SK-N-SH (cell line): Measurements from ENCODE around the gene TDO2. TPM values are rescaled to one million over a fixed set of nuclear protein-coding genes. Genes with fewer than 3 reads are reported as not detected.

Experiments used
- CTCF ChIA-PET: fragments of 300-600, 350-600 bp; formaldehyde crosslinking; extraction: SDS; loops from one replicate; lab custom pipeline; 2021; lab: Yijun Ruan, JAX
- POLR2A ChIA-PET: fragments of 350-600 bp; sonication (Branson Sonifier 250); formaldehyde crosslinking; extraction: SDS; loops from one replicate; lab custom pipeline; 2020; ENCODE audit warnings: antibody characterized with exemption, inconsistent platforms; lab: Yijun Ruan, JAX
- DNase-seq: peaks from one replicate; pipeline ENCODE4 v3.0.0; 2012
- H2AFZ ChIP-seq: fragments of 200-600 bp; sonication (generic); 2 replicates; pipeline ENCODE4 v1.8.1; 2016; ENCODE audit warnings: antibody characterized with exemption, mild to moderate bottlenecking, low read depth
- H3F3A ChIP-seq: fragments of 200-600 bp; sonication (generic); replicated peaks from 2 replicates; pipeline ENCODE3; 2016; ENCODE audit warnings: antibody characterized with exemption, mild to moderate bottlenecking; ENCODE audit not compliant: insufficient read depth
- H3K27ac ChIP-seq, 2 experiments: fragments of 200-500 bp in 1 of 2; fragments of 200-600 bp in 1 of 2; sonication (Bioruptor generic) in 1 of 2; sonication (generic), shearing (Covaris generic) in 1 of 2; 2 replicates each; pipeline versions ENCODE4 v1.5.1 to v1.6.1; 2014 to 2016; ENCODE audit warnings: low read depth in 2 of 2, inconsistent platforms in 1 of 2, low read length in 1 of 2, mild to moderate bottlenecking in 1 of 2, mixed read lengths in 1 of 2
- H3K27me3 ChIP-seq: fragments of 200-600 bp; sonication (generic), shearing (Covaris generic); 2 replicates; pipeline ENCODE4 v1.6.1; 2016; ENCODE audit warnings: mixed run types; ENCODE audit not compliant: insufficient read depth
- H3K36me3 ChIP-seq, 2 experiments: fragments of 200-500 bp in 1 of 2; fragments of 200-600 bp in 1 of 2; sonication (Bioruptor generic) in 1 of 2; sonication (generic) in 1 of 2; replicated peaks in 1 of 2; 2 replicates each; pipeline versions ENCODE3 to v1.5.1; 2014 to 2016; ENCODE audit warnings: low read length in 1 of 2, mild to moderate bottlenecking in 1 of 2; ENCODE audit not compliant: insufficient read depth in 2 of 2, control insufficient read depth in 1 of 2
- H3K4me1 ChIP-seq, 2 experiments: fragments of 200-500 bp in 1 of 2; fragments of 200-600 bp in 1 of 2; sonication (Bioruptor generic) in 1 of 2; sonication (generic), shearing (Covaris generic) in 1 of 2; 2 replicates each; pipeline versions ENCODE4 v1.5.1 to v1.6.1; 2014 to 2016; ENCODE audit warnings: low read depth in 1 of 2, low read length in 1 of 2, mixed run types in 1 of 2; ENCODE audit not compliant: insufficient read depth in 2 of 2, control insufficient read depth in 1 of 2
- H3K4me2 ChIP-seq: fragments of 200-600 bp; sonication (generic), shearing (Covaris generic); 2 replicates; pipeline ENCODE4 v1.6.1; 2017; ENCODE audit warnings: mixed run types
- H3K4me3 ChIP-seq, 2 experiments: fragments of 200-500 bp in 1 of 2; fragments of 200-600 bp in 1 of 2; sonication (Bioruptor generic) in 1 of 2; sonication (generic), shearing (Covaris generic) in 1 of 2; 2 replicates each; pipeline versions ENCODE4 v1.5.1 to v1.8.1; 2014 to 2016; ENCODE audit warnings: low read depth in 2 of 2, inconsistent platforms in 1 of 2, low read length in 1 of 2, mild to moderate bottlenecking in 1 of 2, mixed read lengths in 1 of 2, moderate library complexity in 1 of 2
- H3K79me2 ChIP-seq: fragments of 200-600 bp; sonication (generic); 2 replicates; pipeline ENCODE4 v1.8.1; 2017; ENCODE audit warnings: mild to moderate bottlenecking; ENCODE audit not compliant: insufficient read depth
- H3K9ac ChIP-seq: fragments of 200-600 bp; sonication (generic); 2 replicates; pipeline ENCODE4 v1.6.1; 2017; ENCODE audit warnings: mixed run types
- H3K9me2 ChIP-seq: fragments of 200-600 bp; sonication (generic); 2 replicates; pipeline ENCODE4 v1.6.1; 2017; ENCODE audit warnings: mixed run types
- H3K9me3 ChIP-seq: fragments of 200-600 bp; sonication (generic); 2 replicates; pipeline ENCODE4 v1.6.1; 2017; ENCODE audit warnings: mixed run types, mild to moderate bottlenecking, moderate library complexity
- H4K20me1 ChIP-seq: fragments of 200-600 bp; sonication (generic); 2 replicates; pipeline ENCODE4 v1.6.1; 2017; ENCODE audit warnings: mild to moderate bottlenecking, mixed run types; ENCODE audit not compliant: insufficient read depth
- CHD2 ChIP-seq: fragments of 150-350 bp; IDR thresholded peaks from 2 replicates; pipeline ENCODE4 v1.6.1; 2018; ENCODE audit warnings: low read length; ENCODE audit not compliant: partially characterized antibody
- CTCF ChIP-seq: fragments of 200-600 bp; sonication (generic); IDR thresholded peaks from 2 replicates; pipeline ENCODE4 v1.6.1; 2017; ENCODE audit warnings: antibody characterized with exemption, mild to moderate bottlenecking, moderate library complexity
- ELF1 ChIP-seq: IDR thresholded peaks from 2 replicates; pipeline ENCODE4 v1.4.0; 2012
- EZH2phosphoT487 ChIP-seq: fragments of 200-600 bp; sonication (generic); IDR thresholded peaks from 2 replicates; pipeline ENCODE4 v1.6.1; 2017; ENCODE audit warnings: low read depth, mixed run types, mild to moderate bottlenecking, antibody characterized with exemption, moderate library complexity, borderline replicate concordance
- FOSL2 ChIP-seq: IDR thresholded peaks from 2 replicates; pipeline ENCODE4 v1.4.0; 2012; ENCODE audit warnings: low read depth, mild to moderate bottlenecking, moderate library complexity, borderline replicate concordance
- FOXJ3 ChIP-seq: sonication (generic); formaldehyde crosslinking; IDR thresholded peaks from 2 replicates; pipeline ENCODE4 v1.5.1; 2020; ENCODE audit warnings: mild to moderate bottlenecking, missing genetic modification reagents
- FOXM1 ChIP-seq: IDR thresholded peaks from 2 replicates; pipeline ENCODE4 v1.4.0; 2012; ENCODE audit warnings: low read depth, mild to moderate bottlenecking
- GABPA ChIP-seq: IDR thresholded peaks from 2 replicates; pipeline ENCODE4 v1.4.0; 2012; ENCODE audit warnings: low read depth, mild to moderate bottlenecking
- MAX ChIP-seq: IDR thresholded peaks from 2 replicates; pipeline ENCODE4 v1.4.0; 2012; ENCODE audit warnings: low read depth
- MEF2A ChIP-seq: IDR thresholded peaks from 2 replicates; pipeline ENCODE4 v1.4.0; 2012; ENCODE audit warnings: low read depth, borderline replicate concordance
- MXI1 ChIP-seq: IDR thresholded peaks from 2 replicates; pipeline ENCODE4 v1.6.1; 2012; ENCODE audit warnings: mild to moderate bottlenecking, low read depth, low read length, improper control_type of control experiment
- NRF1 ChIP-seq: IDR thresholded peaks from 2 replicates; pipeline ENCODE4 v1.6.1; 2012; ENCODE audit warnings: low read depth, mild to moderate bottlenecking, low read length
- RAD21 ChIP-seq: IDR thresholded peaks from 2 replicates; pipeline ENCODE4 v1.6.1; 2012; ENCODE audit warnings: mild to moderate bottlenecking, low read length
- RCOR1 ChIP-seq: fragments of 150-350 bp; IDR thresholded peaks from 2 replicates; pipeline ENCODE4 v1.6.1; 2017; ENCODE audit warnings: antibody characterized with exemption, low read length
- SIN3A ChIP-seq: IDR thresholded peaks from 2 replicates; pipeline ENCODE4 v1.6.1; 2012; ENCODE audit warnings: low read depth, mild to moderate bottlenecking, low read length, moderate library complexity, borderline replicate concordance
- SMC3 ChIP-seq: IDR thresholded peaks from 2 replicates; pipeline ENCODE4 v1.6.1; 2012; ENCODE audit warnings: low read depth, low read length, improper control_type of control experiment
- TEAD4 ChIP-seq: IDR thresholded peaks from 2 replicates; pipeline ENCODE4 v1.4.0; 2012; ENCODE audit warnings: mild to moderate bottlenecking, borderline replicate concordance; ENCODE audit not compliant: insufficient read depth
- YY1 ChIP-seq: IDR thresholded peaks from 2 replicates; pipeline ENCODE4 v1.4.0; 2012; ENCODE audit warnings: low read depth, mild to moderate bottlenecking
- WGBS: methylation state at CpG from one replicate; pipeline ENCODE4 v1.1.6; 2017; ENCODE audit warnings: low lambda C conversion rate; 5-methylcytosine and 5-hydroxymethylcytosine counted together
- polyA plus RNA-seq, 3 experiments: library from polyadenylated mRNA; depleted of rRNA; stranded (reverse); fragments of >200 nt; gene quantifications; 2 replicates each; pipeline ENCODE4 v1.2.3, GENCODE V29; 2012

Gene TDO2
- polyA plus RNA-seq, 1 of the 3 experiments (the other 2 are of a cell fraction): not detected

GRCh38 chr4:155881555-155881954 lies 21.9 kb upstream of the TDO2 start:
- POLR2A ChIA-PET: no interaction called here
- Histone ChIP-seq H3K27ac (no peak overlapping the region), H3K4me2 (no peak overlapping the region), H3K36me3 (no peaks in the 10 kb centered on the region), H3K9me2 (no peaks in the 10 kb centered on the region), H3K4me1 (no peaks in the 10 kb centered on the region), H3K27me3 (no peaks in the 10 kb centered on the region), H2AFZ (no peak overlapping the region), H3F3A (no peaks in the 10 kb centered on the region), H3K79me2 (no peaks in the 10 kb centered on the region), H3K9ac (no peak overlapping the region), H3K4me3 (no peak overlapping the region), H4K20me1 (no peaks in the 10 kb centered on the region), H3K9me3 (no peaks in the 10 kb centered on the region)
- no peak for TF ChIP-seq YY1
- TF ChIP-seq RAD21: no peak
- no peak for TF ChIP-seq FOXJ3 (CRISPR knock-in tag)
- no peak for TF ChIP-seq FOSL2
- TF ChIP-seq SMC3: no peak
- TF ChIP-seq NRF1: no peak
- no peak for TF ChIP-seq MXI1
- no peak for TF ChIP-seq SIN3A
- no peak for TF ChIP-seq MAX
- no peak for TF ChIP-seq TEAD4
- no peak for TF ChIP-seq ELF1
- TF ChIP-seq CTCF: no peak
- TF ChIP-seq MEF2A: no peak
- no peak for TF ChIP-seq EZH2phosphoT487
- TF ChIP-seq CHD2: no peak
- no peak for TF ChIP-seq FOXM1
- 4% methylated on average over 1 of the region's 1 CpG for WGBS
- CTCF ChIA-PET: interaction anchor here (0.7 kb wide), 1 partner anchor 71 kb away, joined by 3 read pairs; no protein-coding TSS in a partner anchor
- DNase-seq: no peak

- H4K20me1 ChIP-seq: no peaks in the 10 kb centered on the region
- TF ChIP-seq RCOR1 (no peak), YY1 (no peak), GABPA (no peak)
- no peaks in the 10 kb centered on the region for H3K79me2 ChIP-seq
- H3K4me1 ChIP-seq: no peaks in the 10 kb centered on the region
- ChIA-PET CTCF (no interaction called here), POLR2A (no interaction called here)
- H3K9me2 ChIP-seq: no peaks in the 10 kb centered on the region
- no peaks in the 10 kb centered on the region for H3F3A ChIP-seq
- H3K27ac ChIP-seq: no peak overlapping the region
- DNase-seq: no peak
- WGBS: 16% methylated on average over 3 of the region's 3 CpGs
- H2AFZ ChIP-seq: no peak overlapping the region
- H3K4me3 ChIP-seq: no peak overlapping the region
- no peaks in the 10 kb centered on the region for H3K36me3 ChIP-seq
- no peak overlapping the region for H3K9ac ChIP-seq
- H3K27me3 ChIP-seq: no peaks in the 10 kb centered on the region
- no peak overlapping the region for H3K4me2 ChIP-seq
- H3K9me3 ChIP-seq: no peaks in the 10 kb centered on the region
These were observed 19.6 kb upstream of the TDO2 start for GRCh38 chr4:155883895-155884294.
